Measurements from ENCODE around the gene CNR1.

The CNR1 gene

DNA sequence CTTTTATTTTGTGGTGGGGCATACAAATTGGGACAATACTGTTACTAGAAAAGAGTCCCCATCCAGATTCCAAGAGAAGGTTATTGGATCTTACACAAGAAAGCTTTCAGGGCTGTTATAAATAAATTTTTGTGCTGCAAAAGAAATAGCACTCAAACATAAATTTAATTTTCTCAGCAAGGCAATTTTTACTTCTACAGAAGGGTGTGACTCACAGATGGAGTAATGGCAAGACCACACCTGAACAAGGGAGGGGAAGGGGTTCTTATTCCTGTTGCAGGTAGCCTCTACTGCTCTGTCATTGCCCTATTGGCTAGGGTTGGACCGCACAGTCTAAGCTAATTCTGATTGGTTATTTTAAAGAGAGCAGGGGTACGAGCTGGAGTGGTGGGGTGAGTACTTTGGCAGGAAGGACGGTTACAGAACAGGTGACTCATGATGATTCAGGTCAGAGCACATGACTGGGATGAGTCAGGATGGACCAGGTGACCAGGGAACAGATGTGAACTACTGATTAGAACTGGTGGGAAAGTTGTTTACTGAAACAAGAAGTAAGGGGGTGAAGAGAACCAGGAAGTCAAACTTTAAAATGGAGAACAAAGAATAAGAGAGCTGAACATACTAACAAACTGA lies 41.1 kb downstream of the CNR1 start:
- no peak overlapping the region for H3K9ac ChIP-seq (ENCODE audit: low read length in 5 of 5)

DNA sequence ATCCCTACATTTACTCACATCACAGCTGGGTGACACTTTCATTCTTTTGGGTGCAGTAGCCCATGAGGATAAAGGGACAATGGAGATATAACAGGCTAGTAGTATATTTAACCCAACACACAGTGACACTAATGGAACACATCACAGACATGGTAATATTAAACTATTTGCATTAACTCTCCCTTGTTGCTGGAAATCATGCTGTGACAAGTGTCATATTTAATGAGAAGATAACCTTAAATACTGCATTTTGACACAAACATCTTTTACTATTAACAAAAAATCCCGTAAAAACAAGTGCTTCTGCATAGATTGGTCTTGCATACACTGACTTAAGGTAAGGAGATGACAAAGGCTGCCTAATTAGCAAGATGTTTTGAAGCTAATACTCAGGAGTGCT lies 45.5 kb downstream of the CNR1 start:
- Histone ChIP-seq H3K9me3 (ENCODE audit: control insufficient read depth in 5 of 5, low read length in 5 of 5) (peaks cover 0 to 19% (median 15%) of the 10 kb centered on the region in 5 donors), H3K9ac (ENCODE audit: low read length in 5 of 5) (no peak overlapping the region), H3K36me3 (ENCODE audit: control insufficient read depth in 5 of 5, insufficient read depth in 5 of 5, low read length in 5 of 5) (no peaks in the 10 kb centered on the region), H3K27ac (ENCODE audit: low read depth, low read length) (no peak overlapping the region), H3K4me1 (ENCODE audit: control insufficient read depth in 5 of 5, insufficient read depth in 5 of 5, low read length in 5 of 5) (no peaks in the 10 kb centered on the region), H3K4me3 (ENCODE audit: low read depth in 1 of 5, low read length in 5 of 5) (no peak overlapping the region), H3K27me3 (ENCODE audit: control insufficient read depth in 5 of 5, insufficient read depth in 4 of 5, low read length in 5 of 5) (no peaks in the 10 kb centered on the region)

More for the DNA sequence above, 41.1 kb downstream of the CNR1 start:
- Histone ChIP-seq H3K36me3 (ENCODE audit: control insufficient read depth in 5 of 5, insufficient read depth in 5 of 5, low read length in 5 of 5) (no peaks in the 10 kb centered on the region), H3K9me3 (ENCODE audit: control insufficient read depth in 5 of 5, low read length in 5 of 5) (peaks cover 0 to 19% (median 15%) of the 10 kb centered on the region in 5 donors), H3K4me1 (ENCODE audit: control insufficient read depth in 5 of 5, insufficient read depth in 5 of 5, low read length in 5 of 5) (no peaks in the 10 kb centered on the region), H3K4me3 (ENCODE audit: low read depth in 1 of 5, low read length in 5 of 5) (peak overlapping the region in 1 of 5 donors; percentile 31), H3K27ac (ENCODE audit: low read depth, low read length) (no peak overlapping the region), H3K27me3 (ENCODE audit: control insufficient read depth in 5 of 5, insufficient read depth in 4 of 5, low read length in 5 of 5) (no peaks in the 10 kb centered on the region)

GRCh38 chr6:88119769-88120168 lies 46.4 kb downstream of the CNR1 start:
- Histone ChIP-seq H3K9ac (ENCODE audit: low read length in 5 of 5) (no peak overlapping the region), H3K27me3 (ENCODE audit: control insufficient read depth in 5 of 5, insufficient read depth in 4 of 5, low read length in 5 of 5) (no peaks in the 10 kb centered on the region), H3K27ac (ENCODE audit: low read depth, low read length) (no peak overlapping the region), H3K9me3 (ENCODE audit: control insufficient read depth in 5 of 5, low read length in 5 of 5) (peaks cover 0 to 11% (median 6%) of the 10 kb centered on the region in 5 donors), H3K4me3 (ENCODE audit: low read depth in 1 of 5, low read length in 5 of 5) (no peak overlapping the region), H3K36me3 (ENCODE audit: control insufficient read depth in 5 of 5, insufficient read depth in 5 of 5, low read length in 5 of 5) (no peaks in the 10 kb centered on the region), H3K4me1 (ENCODE audit: control insufficient read depth in 5 of 5, insufficient read depth in 5 of 5, low read length in 5 of 5) (no peaks in the 10 kb centered on the region)

GRCh38 chr6:88116276-88116675 lies 49.9 kb downstream of the CNR1 start:
- H3K9me3 ChIP-seq (ENCODE audit: control insufficient read depth in 5 of 5, low read length in 5 of 5): no peaks in the 10 kb centered on the region
- no peaks in the 10 kb centered on the region for H3K4me1 ChIP-seq (ENCODE audit: control insufficient read depth in 5 of 5, insufficient read depth in 5 of 5, low read length in 5 of 5)
- no peak overlapping the region for H3K4me3 ChIP-seq (ENCODE audit: low read depth in 1 of 5, low read length in 5 of 5)
- no peak overlapping the region for H3K27ac ChIP-seq (ENCODE audit: low read depth, low read length)
- peaks cover 0 to 4% (median 0%) of the 10 kb centered on the region in 5 donors for H3K27me3 ChIP-seq (ENCODE audit: control insufficient read depth in 5 of 5, insufficient read depth in 4 of 5, low read length in 5 of 5)
- no peaks in the 10 kb centered on the region for H3K36me3 ChIP-seq (ENCODE audit: control insufficient read depth in 5 of 5, insufficient read depth in 5 of 5, low read length in 5 of 5)
- H3K9ac ChIP-seq (ENCODE audit: low read length in 5 of 5): no peak overlapping the region

DNA sequence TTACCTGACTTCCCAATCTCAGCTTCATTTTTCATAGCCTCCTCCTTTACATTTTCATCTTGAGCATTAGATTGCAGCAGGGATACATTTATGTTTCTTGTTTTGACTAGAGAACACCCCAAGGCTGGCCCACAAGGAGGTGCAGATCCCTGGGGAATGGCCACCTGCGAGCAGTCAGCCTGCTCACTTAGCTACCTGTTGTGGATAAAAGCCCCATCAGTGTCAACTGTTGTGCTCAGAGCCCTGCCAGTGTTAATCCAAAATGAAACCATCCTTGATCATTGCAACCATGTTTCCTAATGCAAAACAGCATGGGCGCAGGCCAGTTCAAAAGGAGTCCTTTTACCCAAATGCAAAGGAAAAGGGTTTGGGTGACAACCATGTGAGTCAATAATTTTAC lies 50.8 kb downstream of the CNR1 start:
- Histone ChIP-seq H3K9me3 (ENCODE audit: control insufficient read depth in 5 of 5, low read length in 5 of 5) (no peaks in the 10 kb centered on the region), H3K27ac (ENCODE audit: low read depth, low read length) (no peak overlapping the region), H3K4me1 (ENCODE audit: control insufficient read depth in 5 of 5, insufficient read depth in 5 of 5, low read length in 5 of 5) (no peaks in the 10 kb centered on the region), H3K36me3 (ENCODE audit: control insufficient read depth in 5 of 5, insufficient read depth in 5 of 5, low read length in 5 of 5) (no peaks in the 10 kb centered on the region), H3K4me3 (ENCODE audit: low read depth in 1 of 5, low read length in 5 of 5) (no peak overlapping the region), H3K9ac (ENCODE audit: low read length in 5 of 5) (no peak overlapping the region), H3K27me3 (ENCODE audit: control insufficient read depth in 5 of 5, insufficient read depth in 4 of 5, low read length in 5 of 5) (peaks cover 0 to 4% (median 0%) of the 10 kb centered on the region in 5 donors)

GRCh38 chr6:88114838-88115237 lies 51.3 kb downstream of the CNR1 start:
- Histone ChIP-seq H3K27ac (ENCODE audit: low read depth, low read length) (no peak overlapping the region), H3K9ac (ENCODE audit: low read length in 5 of 5) (no peak overlapping the region), H3K9me3 (ENCODE audit: control insufficient read depth in 5 of 5, low read length in 5 of 5) (no peaks in the 10 kb centered on the region), H3K4me1 (ENCODE audit: control insufficient read depth in 5 of 5, insufficient read depth in 5 of 5, low read length in 5 of 5) (no peaks in the 10 kb centered on the region), H3K27me3 (ENCODE audit: control insufficient read depth in 5 of 5, insufficient read depth in 4 of 5, low read length in 5 of 5) (peaks cover 0 to 4% (median 0%) of the 10 kb centered on the region in 5 donors), H3K36me3 (ENCODE audit: control insufficient read depth in 5 of 5, insufficient read depth in 5 of 5, low read length in 5 of 5) (no peaks in the 10 kb centered on the region), H3K4me3 (ENCODE audit: low read depth in 1 of 5, low read length in 5 of 5) (no peak overlapping the region)

- Histone ChIP-seq H3K9ac (ENCODE audit: low read length in 5 of 5) (no peak overlapping the region), H3K27ac (ENCODE audit: low read depth, low read length) (no peak overlapping the region), H3K27me3 (ENCODE audit: control insufficient read depth in 5 of 5, insufficient read depth in 4 of 5, low read length in 5 of 5) (peaks cover 0 to 4% (median 0%) of the 10 kb centered on the region in 5 donors), H3K9me3 (ENCODE audit: control insufficient read depth in 5 of 5, low read length in 5 of 5) (no peaks in the 10 kb centered on the region), H3K4me1 (ENCODE audit: control insufficient read depth in 5 of 5, insufficient read depth in 5 of 5, low read length in 5 of 5) (no peaks in the 10 kb centered on the region), H3K4me3 (ENCODE audit: low read depth in 1 of 5, low read length in 5 of 5) (no peak overlapping the region), H3K36me3 (ENCODE audit: control insufficient read depth in 5 of 5, insufficient read depth in 5 of 5, low read length in 5 of 5) (no peaks in the 10 kb centered on the region)
Measured at GRCh38 chr6:88111991-88112390, 54.2 kb downstream of the CNR1 start.

DNA sequence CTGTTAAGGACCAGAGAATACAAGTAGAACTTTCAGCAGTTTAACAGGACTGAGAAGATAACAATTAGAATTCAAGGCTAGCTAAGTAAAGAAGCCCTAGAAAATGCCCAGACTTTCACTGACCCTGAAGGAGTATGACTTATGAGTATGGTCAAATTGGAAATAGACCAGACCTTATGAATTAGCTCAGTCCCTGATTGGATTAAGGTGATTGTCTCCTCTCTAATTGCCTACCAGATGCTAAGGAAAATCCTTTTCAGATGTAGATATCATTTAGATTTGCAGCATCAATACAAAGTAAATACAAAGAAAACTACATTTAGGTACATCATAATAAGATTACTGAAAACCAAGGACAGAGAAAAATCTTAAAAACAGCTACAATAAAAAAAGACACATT lies 58.9 kb downstream of the CNR1 start:
- H3K9ac ChIP-seq (ENCODE audit: low read length in 5 of 5): no peak overlapping the region
- no peak overlapping the region for H3K4me3 ChIP-seq (ENCODE audit: low read depth in 1 of 5, low read length in 5 of 5)
- H3K27me3 ChIP-seq (ENCODE audit: control insufficient read depth in 5 of 5, insufficient read depth in 4 of 5, low read length in 5 of 5): peaks cover 0 to 4% (median 0%) of the 10 kb centered on the region in 5 donors
- no peaks in the 10 kb centered on the region for H3K9me3 ChIP-seq (ENCODE audit: control insufficient read depth in 5 of 5, low read length in 5 of 5)
- no peaks in the 10 kb centered on the region for H3K36me3 ChIP-seq (ENCODE audit: control insufficient read depth in 5 of 5, insufficient read depth in 5 of 5, low read length in 5 of 5)
- no peak overlapping the region for H3K27ac ChIP-seq (ENCODE audit: low read depth, low read length)
- H3K4me1 ChIP-seq (ENCODE audit: control insufficient read depth in 5 of 5, insufficient read depth in 5 of 5, low read length in 5 of 5): no peaks in the 10 kb centered on the region

GRCh38 chr6:88105741-88106340 lies 60.3 kb downstream of the CNR1 start:
- H3K4me1 ChIP-seq (ENCODE audit: control insufficient read depth in 5 of 5, insufficient read depth in 5 of 5, low read length in 5 of 5): no peaks in the 10 kb centered on the region
- H3K27me3 ChIP-seq (ENCODE audit: control insufficient read depth in 5 of 5, insufficient read depth in 4 of 5, low read length in 5 of 5): peaks cover 0 to 2% (median 0%) of the 10 kb centered on the region in 5 donors
- H3K27ac ChIP-seq (ENCODE audit: low read depth, low read length): no peak overlapping the region
- no peak overlapping the region for H3K9ac ChIP-seq (ENCODE audit: low read length in 5 of 5)
- no peaks in the 10 kb centered on the region for H3K36me3 ChIP-seq (ENCODE audit: control insufficient read depth in 5 of 5, insufficient read depth in 5 of 5, low read length in 5 of 5)
- no peak overlapping the region for H3K4me3 ChIP-seq (ENCODE audit: low read depth in 1 of 5, low read length in 5 of 5)
- H3K9me3 ChIP-seq (ENCODE audit: control insufficient read depth in 5 of 5, low read length in 5 of 5): no peaks in the 10 kb centered on the region

Measured in subcutaneous abdominal adipose tissue (tissue), 5 donors.